Neural cell (in vitro differentiated cells): ENCODE data around the gene SBNO2.

ENCODE experiments used
- EP300 ChIP-seq: fragments of 450-650 bp; conservative IDR thresholded peaks from 2 replicates; pipeline ENCODE4 v1.6.1; 2014; ENCODE audit warnings: antibody characterized with exemption, mild to moderate bottlenecking, moderate library complexity; ENCODE audit not compliant: poor library complexity, severe bottlenecking
- EZH2 ChIP-seq: fragments of 200-600, 300-800 bp; shearing (Covaris generic), sonication (generic); IDR thresholded peaks from 2 replicates; pipeline ENCODE4 v1.6.1; 2014; ENCODE audit warnings: antibody characterized with exemption, low read length, borderline replicate concordance, mild to moderate bottlenecking; ENCODE audit not compliant: insufficient read depth, poor library complexity, severe bottlenecking
- TF ChIP-seq, protein P1 (sequence below): fragments of 450-650 bp; IDR thresholded peaks from 2 replicates; pipeline ENCODE4 v1.5.1; 2014; ENCODE audit warnings: antibody characterized with exemption, mild to moderate bottlenecking, moderate library complexity; ENCODE audit not compliant: poor library complexity, severe bottlenecking

DNA sequence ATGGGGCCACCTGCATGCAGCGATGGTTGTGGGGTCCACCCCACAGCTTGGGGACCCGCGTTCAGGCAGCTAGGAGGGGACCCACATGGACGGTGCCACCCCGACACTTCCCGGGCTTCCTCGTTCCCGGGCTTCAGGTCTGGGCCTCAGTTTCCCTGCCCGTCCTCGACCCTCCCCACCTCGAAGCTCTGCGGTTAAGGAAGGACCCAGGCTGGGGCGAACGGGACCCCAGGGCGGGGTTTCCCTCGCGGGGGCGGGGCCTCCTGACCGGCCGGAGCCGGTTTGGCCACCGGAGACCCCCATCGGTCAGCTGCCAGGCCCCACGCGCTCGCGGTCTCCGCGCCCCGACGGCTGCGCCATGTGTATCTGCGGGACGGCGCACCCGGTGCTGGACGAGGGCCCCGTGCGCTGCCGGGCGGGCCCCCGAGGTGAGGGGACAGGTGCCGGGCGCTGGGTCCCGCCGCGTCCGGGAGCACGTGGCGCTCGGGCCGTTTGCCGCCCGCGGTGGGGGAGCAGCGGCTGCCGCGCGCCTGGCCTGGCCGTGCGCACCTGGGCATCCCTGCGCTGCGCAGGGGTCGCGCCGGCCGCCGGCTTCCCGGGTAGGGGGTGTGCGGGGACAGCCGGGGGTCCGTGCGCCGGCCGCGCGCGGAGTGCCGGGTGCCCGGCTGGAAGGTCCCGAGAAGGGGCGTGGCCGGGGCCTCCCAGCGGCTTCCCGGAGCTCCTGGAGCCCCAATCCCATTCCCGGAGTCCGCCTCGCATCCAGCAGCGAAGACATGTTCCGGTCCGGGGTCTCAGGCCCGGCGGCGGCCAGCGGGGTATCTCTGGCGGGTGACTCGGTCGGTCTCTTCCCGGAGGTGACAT is 102.9 kb downstream of the SBNO2 start:
- TF ChIP-seq EP300 (no peak), EZH2 (no peak)
- TF ChIP-seq, protein P1, sequence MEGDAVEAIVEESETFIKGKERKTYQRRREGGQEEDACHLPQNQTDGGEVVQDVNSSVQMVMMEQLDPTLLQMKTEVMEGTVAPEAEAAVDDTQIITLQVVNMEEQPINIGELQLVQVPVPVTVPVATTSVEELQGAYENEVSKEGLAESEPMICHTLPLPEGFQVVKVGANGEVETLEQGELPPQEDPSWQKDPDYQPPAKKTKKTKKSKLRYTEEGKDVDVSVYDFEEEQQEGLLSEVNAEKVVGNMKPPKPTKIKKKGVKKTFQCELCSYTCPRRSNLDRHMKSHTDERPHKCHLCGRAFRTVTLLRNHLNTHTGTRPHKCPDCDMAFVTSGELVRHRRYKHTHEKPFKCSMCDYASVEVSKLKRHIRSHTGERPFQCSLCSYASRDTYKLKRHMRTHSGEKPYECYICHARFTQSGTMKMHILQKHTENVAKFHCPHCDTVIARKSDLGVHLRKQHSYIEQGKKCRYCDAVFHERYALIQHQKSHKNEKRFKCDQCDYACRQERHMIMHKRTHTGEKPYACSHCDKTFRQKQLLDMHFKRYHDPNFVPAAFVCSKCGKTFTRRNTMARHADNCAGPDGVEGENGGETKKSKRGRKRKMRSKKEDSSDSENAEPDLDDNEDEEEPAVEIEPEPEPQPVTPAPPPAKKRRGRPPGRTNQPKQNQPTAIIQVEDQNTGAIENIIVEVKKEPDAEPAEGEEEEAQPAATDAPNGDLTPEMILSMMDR, result no peak
